B cell (primary cell): ENCODE results near the gene MAPK10. TPM values are rescaled to one million over a fixed set of nuclear protein-coding genes. Genes with fewer than 3 reads are reported as not detected.

ENCODE experiments used
- ATAC-seq: fragments of 200-7000 bp; cut with Tn5 transposase; one replicate; pipeline ENCODE4 v1.10.0; 2021; ENCODE audit warnings: low read depth, mild to moderate bottlenecking, moderate number of reproducible peaks, moderate library complexity
- CTCF ChIA-PET: fragments of 350-600 bp; sonication (Branson Sonifier 250); formaldehyde crosslinking; loops from one replicate; lab custom pipeline; 2021; ENCODE audit warnings: antibody characterized with exemption, inconsistent platforms; lab: Charles Lee
- POLR2A ChIA-PET: fragments of 350-600 bp; sonication (Branson Sonifier 250); formaldehyde crosslinking; loops from one replicate; lab custom pipeline; 2021; ENCODE audit warnings: antibody characterized with exemption; lab: Charles Lee
- DNase-seq: peaks from one replicate; pipeline ENCODE4 v3.0.0; 2013
- H2AFZ ChIP-seq: 2 replicates; pipeline ENCODE4 v1.6.1; 2012; ENCODE audit warnings: mild to moderate bottlenecking, low read depth, low read length; ENCODE audit not compliant: insufficient read depth, poor library complexity, severe bottlenecking
- H3K27ac ChIP-seq, 2 donors: 1 replicate in 1 of 2; 2 replicates in 1 of 2; pipeline ENCODE4 v1.5.1; 2012 to 2013; ENCODE audit warnings: low read length in 2 of 2, mild to moderate bottlenecking in 2 of 2, moderate library complexity in 1 of 2
- H3K27me3 ChIP-seq, 4 experiments: fragments of 200-600 bp in 1 of 4; sonication (generic) in 1 of 4; replicated peaks in 1 of 4; 1 replicate in 2 of 4; 2 replicates in 2 of 4; pipeline versions ENCODE4 v1.6.1 to v1.7.0; 2013 to 2016; ENCODE audit warnings: low read length in 3 of 4, mild to moderate bottlenecking in 2 of 4, mixed read lengths in 1 of 4, moderate library complexity in 1 of 4; ENCODE audit not compliant: insufficient read depth in 4 of 4, control insufficient read depth in 3 of 4; ENCODE audit errors: control extremely low read depth in 1 of 4
- H3K36me3 ChIP-seq, 2 experiments: replicated peaks in 1 of 2; 1 replicate in 1 of 2; 2 replicates in 1 of 2; pipeline versions ENCODE4 v1.6.1 to v1.7.1; 2013; ENCODE audit warnings: low read length in 1 of 2; ENCODE audit not compliant: insufficient read depth in 2 of 2, control insufficient read depth in 1 of 2; ENCODE audit errors: control extremely low read depth in 1 of 2, extremely low read depth in 1 of 2
- H3K4me1 ChIP-seq, 2 donors: fragments of 200-600 bp in 1 of 2; sonication (generic) in 1 of 2; 1 replicate in 1 of 2; 2 replicates in 1 of 2; pipeline versions ENCODE4 v1.5.1 to v1.6.1; 2013 to 2017; ENCODE audit warnings: low read length in 2 of 2; ENCODE audit not compliant: control insufficient read depth in 2 of 2, insufficient read depth in 2 of 2
- H3K4me2 ChIP-seq: replicated peaks from 2 replicates; pipeline ENCODE3; 2012; ENCODE audit warnings: mild to moderate bottlenecking, low read depth, low read length; ENCODE audit not compliant: poor library complexity, severe bottlenecking
- H3K4me3 ChIP-seq, 5 experiments: fragments of 200-600 bp in 1 of 5; sonication (generic) in 1 of 5; 1 replicate in 3 of 5; 2 replicates in 2 of 5; pipeline versions ENCODE4 v1.5.1 to v1.7.0; 2011 to 2016; ENCODE audit warnings: low read length in 4 of 5, mild to moderate bottlenecking in 4 of 5, low read depth in 2 of 5, control low read depth in 1 of 5, moderate library complexity in 1 of 5; ENCODE audit not compliant: insufficient read depth in 1 of 5; ENCODE audit errors: control extremely low read depth in 1 of 5, extremely low read depth in 1 of 5
- H3K79me2 ChIP-seq: fragments of 200-600 bp; sonication (generic); one replicate; pipeline ENCODE4 v1.6.0; 2016; ENCODE audit warnings: low read length; ENCODE audit not compliant: control insufficient read depth, insufficient read depth
- H3K9ac ChIP-seq: fragments of 200-600 bp; sonication (generic); 2 replicates; pipeline ENCODE4 v1.6.1; 2017; ENCODE audit warnings: mild to moderate bottlenecking, low read length, moderate library complexity
- H3K9me3 ChIP-seq, 3 donors: one replicate each; pipeline versions ENCODE4 v1.6.1 to v1.7.1; 2013; ENCODE audit warnings: low read length in 2 of 3; ENCODE audit not compliant: control insufficient read depth in 2 of 3, insufficient read depth in 1 of 3; ENCODE audit errors: control extremely low read depth in 1 of 3
- H4K20me1 ChIP-seq: 2 replicates; pipeline ENCODE4 v1.6.0; 2012; ENCODE audit warnings: mild to moderate bottlenecking, low read length; ENCODE audit not compliant: insufficient read depth, control insufficient read depth, poor library complexity, severe bottlenecking
- H3K27ac Mint-ChIP-seq: one replicate; pipeline ENCODE4 v1.8.0; 2021; ENCODE audit warnings: mixed read lengths
- H3K27me3 Mint-ChIP-seq: one replicate; pipeline ENCODE4 v1.8.0; 2021; ENCODE audit warnings: mixed read lengths
- H3K4me1 Mint-ChIP-seq: one replicate; pipeline ENCODE4 v1.8.0; 2021; ENCODE audit warnings: mixed read lengths
- H3K4me3 Mint-ChIP-seq: one replicate; pipeline ENCODE4 v1.8.0; 2021; ENCODE audit warnings: mixed read lengths
- H3K9me3 Mint-ChIP-seq: one replicate; pipeline ENCODE4 v1.8.0; 2022; ENCODE audit warnings: mixed read lengths; ENCODE audit not compliant: insufficient read depth
- CTCF ChIP-seq: fragments of 200-600 bp; IDR thresholded peaks from one replicate; pipeline ENCODE4 v1.8.0; 2022; ENCODE audit warnings: antibody characterized with exemption, mild to moderate bottlenecking
- EZH2 ChIP-seq: IDR thresholded peaks from 2 replicates; pipeline ENCODE4 v1.6.1; 2012; ENCODE audit warnings: borderline replicate concordance, low read depth, mild to moderate bottlenecking, moderate library complexity, low read length; ENCODE audit not compliant: insufficient read depth, poor library complexity, severe bottlenecking
- WGBS: methylation state at CpG from one replicate; pipeline ENCODE4 v1.1.5; 2013; ENCODE audit warnings: missing lambda C conversion rate; ENCODE audit not compliant: insufficient coverage; 5-methylcytosine and 5-hydroxymethylcytosine counted together
- intact Hi-C: fragments of 100-400 bp; cut with micrococcal nuclease; formaldehyde crosslinking; loops from one replicate; pipeline ENCODE4 v1.10.0; 2022
- polyA plus RNA-seq: library from polyadenylated mRNA; depleted of rRNA; stranded (reverse); fragments of >200 nt; gene quantifications from 2 replicates; pipeline ENCODE4 v1.2.3, GENCODE V29; 2012
- total RNA-seq, 2 donors: library from RNA; stranded (reverse); fragments of 120-200 nt in 1 of 2; gene quantifications; 1 replicate in 1 of 2; 2 replicates in 1 of 2; pipeline versions ENCODE4 v1.2.3 to v1.2.4, GENCODE V29; 2013 to 2022

Gene MAPK10
- total and polyA plus RNA-seq, 2 donors (not counting 1 experiment from before 2014, with no cell fraction given), result 0.03 to 3.1 TPM

GRCh38 chr4:86235549-86235948 is 124.3 kb downstream of the MAPK10 start:
- Histone ChIP-seq H3K4me3 (no peak overlapping the region), H3K4me2 (no peak overlapping the region), H4K20me1 (no peaks in the 10 kb centered on the region), H3K27me3 (no peaks in the 10 kb centered on the region), H3K9me3 (no peaks in the 10 kb centered on the region), H3K9ac (no peak overlapping the region), H3K27ac (no peak overlapping the region), H3K79me2 (no peaks in the 10 kb centered on the region), H3K4me1 (no peaks in the 10 kb centered on the region), H2AFZ (no peak overlapping the region), H3K36me3 (no peaks in the 10 kb centered on the region)
- no peak overlapping the region for H3K27ac Mint-ChIP-seq
- ChIA-PET CTCF (no interaction called here), POLR2A (no interaction called here)
- intact Hi-C loops, result no loop called here
- 80% methylated on average over 1 of the region's 5 CpGs for WGBS
- H3K4me3 Mint-ChIP-seq, result no peak overlapping the region
- H3K27me3 Mint-ChIP-seq, result no peaks in the 10 kb centered on the region
- peaks cover 2% of the 10 kb centered on the region for H3K9me3 Mint-ChIP-seq
- ATAC-seq (no peak), DNase-seq (no peak)
- TF ChIP-seq EZH2, result no peak
- no peak for TF ChIP-seq CTCF
- H3K4me1 Mint-ChIP-seq, result no peaks in the 10 kb centered on the region

- H3K4me3 Mint-ChIP-seq, result no peak overlapping the region
- ATAC-seq (no peak), DNase-seq (no peak)
- Histone ChIP-seq H3K4me3 (no peak overlapping the region), H4K20me1 (no peaks in the 10 kb centered on the region), H3K27ac (no peak overlapping the region), H3K4me2 (no peak overlapping the region), H3K36me3 (no peaks in the 10 kb centered on the region), H3K27me3 (no peaks in the 10 kb centered on the region), H3K4me1 (no peaks in the 10 kb centered on the region), H3K9ac (no peak overlapping the region), H3K9me3 (no peaks in the 10 kb centered on the region), H2AFZ (no peak overlapping the region), H3K79me2 (no peaks in the 10 kb centered on the region)
- TF ChIP-seq EZH2 (no peak), CTCF (no peak)
- 71% methylated on average over 1 of the region's 1 CpG for WGBS
- H3K27ac Mint-ChIP-seq, result no peak overlapping the region
- intact Hi-C loops, result no loop called here
- no peaks in the 10 kb centered on the region for H3K27me3 Mint-ChIP-seq
- ChIA-PET POLR2A (no interaction called here), CTCF (no interaction called here)
- H3K4me1 Mint-ChIP-seq, result no peaks in the 10 kb centered on the region
- H3K9me3 Mint-ChIP-seq, result peaks cover 2% of the 10 kb centered on the region
Observed at GRCh38 chr4:86233681-86234080, 126.2 kb downstream of the MAPK10 start.
